GM12864 (cell line): ENCODE results near the gene RNF217.

Source experiments
- DNase-seq: peaks from one replicate; pipeline ENCODE4 v3.0.0-alpha.2; 2011; ENCODE audit warnings: low read depth
- H3K4me3 ChIP-seq: 2 replicates; pipeline ENCODE4 v1.5.1; 2011; ENCODE audit warnings: mild to moderate bottlenecking, low read depth, low read length, control low read depth
- TF ChIP-seq, protein P1 (sequence below): IDR thresholded peaks from 2 replicates; pipeline ENCODE4 v1.5.1; 2011; ENCODE audit warnings: low read depth, mild to moderate bottlenecking, moderate library complexity, low read length, control low read depth, inconsistent platforms; ENCODE audit errors: missing control alignments

RNF217 gene

DNA sequence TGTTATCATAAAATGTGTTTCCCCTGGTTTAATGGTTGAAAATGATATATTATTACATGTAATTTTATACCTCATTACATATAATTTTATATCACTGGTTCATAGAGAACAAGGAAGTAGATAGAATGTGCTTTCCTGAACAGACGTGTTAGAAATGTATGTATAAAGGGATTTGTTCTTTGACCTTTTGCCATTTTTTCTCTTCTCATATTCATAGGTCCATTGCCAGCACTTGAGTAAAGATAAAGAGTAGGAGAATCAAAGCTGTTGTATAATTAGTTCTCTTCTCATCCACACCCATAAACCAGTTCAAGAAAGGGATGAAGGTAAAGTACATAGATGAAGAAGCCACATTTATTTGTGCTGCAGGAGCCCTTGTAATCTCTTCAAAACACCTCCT, 46.7 kb downstream of the RNF217 start:
- no peak overlapping the region for H3K4me3 ChIP-seq
- no peak for DNase-seq
- TF ChIP-seq, protein P1, sequence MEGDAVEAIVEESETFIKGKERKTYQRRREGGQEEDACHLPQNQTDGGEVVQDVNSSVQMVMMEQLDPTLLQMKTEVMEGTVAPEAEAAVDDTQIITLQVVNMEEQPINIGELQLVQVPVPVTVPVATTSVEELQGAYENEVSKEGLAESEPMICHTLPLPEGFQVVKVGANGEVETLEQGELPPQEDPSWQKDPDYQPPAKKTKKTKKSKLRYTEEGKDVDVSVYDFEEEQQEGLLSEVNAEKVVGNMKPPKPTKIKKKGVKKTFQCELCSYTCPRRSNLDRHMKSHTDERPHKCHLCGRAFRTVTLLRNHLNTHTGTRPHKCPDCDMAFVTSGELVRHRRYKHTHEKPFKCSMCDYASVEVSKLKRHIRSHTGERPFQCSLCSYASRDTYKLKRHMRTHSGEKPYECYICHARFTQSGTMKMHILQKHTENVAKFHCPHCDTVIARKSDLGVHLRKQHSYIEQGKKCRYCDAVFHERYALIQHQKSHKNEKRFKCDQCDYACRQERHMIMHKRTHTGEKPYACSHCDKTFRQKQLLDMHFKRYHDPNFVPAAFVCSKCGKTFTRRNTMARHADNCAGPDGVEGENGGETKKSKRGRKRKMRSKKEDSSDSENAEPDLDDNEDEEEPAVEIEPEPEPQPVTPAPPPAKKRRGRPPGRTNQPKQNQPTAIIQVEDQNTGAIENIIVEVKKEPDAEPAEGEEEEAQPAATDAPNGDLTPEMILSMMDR: no peak

DNA sequence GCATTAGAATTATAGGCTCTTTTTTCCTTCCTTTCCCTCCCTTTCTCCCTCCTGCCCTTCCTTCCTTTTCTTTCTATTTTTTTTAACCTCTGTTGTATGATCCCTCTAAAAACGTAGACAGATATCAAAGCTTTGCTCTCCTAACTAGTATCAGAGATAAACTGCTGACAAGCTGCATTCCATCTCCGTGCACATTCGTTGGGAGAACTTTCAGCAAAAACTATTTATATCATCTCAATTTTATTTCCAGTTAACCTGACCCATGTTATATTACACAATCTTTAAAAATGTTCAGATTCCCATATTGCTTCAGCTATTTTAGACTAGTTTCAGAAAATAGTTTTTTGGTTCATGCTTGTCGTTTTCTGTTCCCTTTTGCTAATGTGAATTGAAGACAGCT, 47.3 kb downstream of the RNF217 start:
- TF ChIP-seq, protein P1: no peak
- no peak for DNase-seq
- H3K4me3 ChIP-seq: no peak overlapping the region

DNA sequence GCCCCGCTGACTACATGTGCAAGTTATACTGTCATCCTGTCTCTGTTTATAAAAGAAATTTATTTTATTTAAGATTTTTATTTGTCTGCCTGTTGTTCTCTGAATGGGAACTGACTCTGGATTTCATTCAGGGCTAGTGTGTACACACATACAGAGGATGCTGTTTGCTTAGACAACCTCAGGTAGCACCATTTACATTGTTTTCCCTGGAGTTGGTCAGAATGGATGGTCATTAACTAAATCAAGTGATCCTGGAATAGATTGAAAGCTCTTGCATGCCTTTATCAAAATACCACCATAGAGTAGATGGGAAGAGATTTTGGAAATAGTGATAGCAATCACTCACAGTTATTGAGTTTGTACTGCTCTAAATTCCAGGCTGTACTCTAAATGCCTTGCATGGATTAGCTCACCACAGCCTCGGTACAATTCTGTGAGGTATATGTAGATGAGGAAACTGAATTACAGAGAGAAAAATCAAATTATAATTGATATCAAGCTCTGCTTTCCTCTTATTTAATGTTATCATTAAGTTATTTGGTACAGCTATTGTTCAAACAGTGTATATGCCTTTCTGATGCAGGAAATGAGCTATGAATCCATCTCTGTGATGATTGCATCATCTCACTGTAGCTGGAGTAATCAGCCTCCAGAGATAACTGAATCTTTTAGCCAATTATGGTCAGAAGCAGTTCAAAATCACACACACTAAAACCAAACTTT, 51.9 kb downstream of the RNF217 start:
- DNase-seq: no peak
- TF ChIP-seq, protein P1: no peak
- H3K4me3 ChIP-seq: no peak overlapping the region

DNA sequence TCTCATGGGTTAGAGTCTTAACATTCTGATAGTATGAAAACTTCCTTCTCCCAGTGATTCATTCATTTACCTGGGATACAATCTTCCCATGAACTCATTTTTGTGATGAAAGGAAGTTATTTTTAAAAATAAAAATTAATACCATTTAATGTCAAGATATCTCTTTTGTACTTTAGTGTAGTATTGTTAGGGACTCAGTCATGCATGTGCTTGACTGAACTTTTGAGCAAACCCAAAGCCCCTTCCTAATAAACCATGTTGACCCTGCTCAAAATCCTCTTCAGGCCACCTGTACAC, 52.4 kb downstream of the RNF217 start:
- no peak for DNase-seq
- TF ChIP-seq, protein P1: no peak
- no peak overlapping the region for H3K4me3 ChIP-seq

DNA sequence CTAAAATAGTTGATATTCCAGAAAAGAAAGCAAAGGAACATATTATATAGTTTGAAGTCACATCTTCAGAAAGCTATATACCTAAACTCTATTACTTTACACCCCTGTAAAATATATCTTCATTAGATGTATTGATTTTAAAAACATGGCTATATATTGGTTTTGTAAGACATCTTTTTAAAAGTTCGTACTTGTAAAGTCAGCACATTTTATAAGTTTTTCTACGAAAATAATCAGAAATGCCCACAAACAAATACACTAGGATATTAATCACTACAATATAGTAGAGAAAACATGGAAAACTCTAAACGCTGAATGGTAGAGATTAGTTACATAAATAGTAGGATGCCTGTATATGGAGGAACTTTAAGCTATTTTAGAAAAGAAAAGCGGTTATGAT, 52.9 kb downstream of the RNF217 start:
- TF ChIP-seq, protein P1: no peak
- no peak for DNase-seq
- H3K4me3 ChIP-seq: no peak overlapping the region

DNA sequence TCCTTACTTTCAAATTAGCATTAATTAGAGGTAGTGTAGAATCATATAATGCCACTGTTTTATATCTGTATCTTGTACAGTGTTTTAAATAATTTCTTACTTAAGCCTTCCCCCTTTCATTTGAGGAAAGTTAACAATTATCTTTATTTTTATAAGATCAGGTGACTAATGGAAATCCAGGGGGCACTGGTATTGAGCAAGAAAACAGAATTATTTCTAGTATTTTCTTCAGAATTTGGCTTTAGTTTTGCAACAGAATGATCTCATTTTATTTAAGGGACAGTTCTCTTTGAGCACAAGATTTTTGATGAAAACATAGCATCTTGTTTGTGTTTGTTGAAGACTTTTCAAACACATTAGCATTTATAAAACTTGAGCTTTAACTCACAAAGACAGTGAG, 55.9 kb downstream of the RNF217 start:
- TF ChIP-seq, protein P1: no peak
- no peak for DNase-seq
- no peak overlapping the region for H3K4me3 ChIP-seq

DNA sequence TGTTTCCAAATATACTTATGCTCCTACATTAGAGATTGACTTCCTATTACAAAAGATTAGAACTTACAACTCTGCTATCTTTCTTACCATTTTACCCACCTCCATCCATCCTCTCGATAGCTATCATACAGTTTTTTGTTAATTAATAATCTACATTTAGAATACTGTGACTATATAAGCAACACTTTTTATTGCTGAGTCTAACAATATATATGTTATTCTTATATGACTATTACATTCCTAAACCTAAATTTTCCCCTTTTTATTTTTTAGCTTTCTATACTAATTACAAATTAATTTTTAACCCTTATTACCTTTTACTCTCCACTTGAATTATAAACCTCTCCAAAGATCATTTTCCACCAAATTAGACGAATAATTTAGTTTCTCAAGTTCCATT, 57.0 kb downstream of the RNF217 start:
- TF ChIP-seq, protein P1: no peak

More for the DNA sequence above, 57.0 kb downstream of the RNF217 start:
- DNase-seq: no peak
- no peak overlapping the region for H3K4me3 ChIP-seq
